HT1080 (cell line): ENCODE results near the gene PRSS21. TPM values are rescaled to one million over a fixed set of nuclear protein-coding genes. Genes with fewer than 3 reads are reported as not detected.

Experiments used
- DNase-seq: peaks from one replicate; pipeline ENCODE4 v3.0.0-alpha.2; 2015; ENCODE audit warnings: low read depth
- total RNA-seq: library from RNA; depleted of rRNA; stranded (reverse); fragments of >200 nt; shearing (Covaris generic); gene quantifications from 2 replicates; pipeline ENCODE4 v1.2.3, GENCODE V29; 2014

The PRSS21 gene
- total RNA-seq, 1 experiment from 2014 or later: not detected

DNA sequence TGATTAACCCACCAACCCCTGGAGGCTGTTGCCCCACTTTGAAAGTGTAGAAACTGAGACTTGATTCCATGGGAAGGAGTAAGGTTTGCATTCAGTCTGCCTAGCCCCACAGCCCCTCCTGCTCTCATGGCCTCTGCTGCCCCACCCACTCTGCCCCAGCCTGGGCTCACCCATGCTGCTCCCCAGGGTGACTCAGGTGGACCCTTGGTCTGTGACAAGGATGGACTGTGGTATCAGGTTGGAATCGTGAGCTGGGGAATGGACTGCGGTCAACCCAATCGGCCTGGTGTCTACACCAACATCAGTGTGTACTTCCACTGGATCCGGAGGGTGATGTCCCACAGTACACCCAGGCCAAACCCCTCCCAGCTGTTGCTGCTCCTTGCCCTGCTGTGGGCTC is 12.3 kb upstream of the PRSS21 start:
- no peak for DNase-seq

DNA sequence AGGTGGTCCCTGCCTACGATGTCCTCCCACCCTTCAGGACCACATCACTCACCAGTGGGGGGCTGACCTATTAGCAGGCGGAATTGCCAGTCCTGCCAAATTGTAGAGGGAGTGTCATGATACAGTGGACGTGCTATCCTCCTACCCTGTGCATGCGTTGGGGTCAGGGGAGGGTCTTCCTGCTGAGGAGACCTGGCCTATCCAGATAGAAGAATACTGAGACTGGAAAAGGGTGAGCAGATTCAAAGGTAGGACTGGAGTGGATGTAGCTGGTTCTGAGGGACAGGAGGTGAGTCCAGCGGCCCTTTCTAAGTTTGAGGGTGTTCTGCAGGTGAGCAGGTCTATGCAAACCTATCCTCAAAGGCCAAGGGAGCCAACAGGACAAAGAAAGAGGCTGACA is 10.8 kb upstream of the PRSS21 start:
- no peak for DNase-seq

DNA sequence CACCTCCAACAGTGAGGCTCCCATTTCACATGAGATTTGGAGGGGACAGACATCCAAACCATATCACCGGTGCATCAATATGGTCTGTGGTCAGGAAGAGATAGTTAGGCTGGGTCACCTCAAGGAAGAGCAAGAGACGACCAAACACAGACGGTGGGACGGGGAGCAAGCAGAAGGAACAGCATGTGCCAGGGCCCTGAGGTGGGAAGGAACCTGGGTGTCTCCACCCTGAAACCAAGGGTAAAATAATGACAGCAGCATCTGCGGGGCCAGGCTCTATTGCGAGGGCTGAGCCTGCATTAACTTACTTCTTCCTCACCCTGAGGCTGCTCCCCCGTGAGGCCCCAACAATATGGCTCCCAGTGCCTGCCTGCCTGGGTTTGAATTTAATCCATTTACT is 8.9 kb upstream of the PRSS21 start:
- DNase-seq: no peak

DNA sequence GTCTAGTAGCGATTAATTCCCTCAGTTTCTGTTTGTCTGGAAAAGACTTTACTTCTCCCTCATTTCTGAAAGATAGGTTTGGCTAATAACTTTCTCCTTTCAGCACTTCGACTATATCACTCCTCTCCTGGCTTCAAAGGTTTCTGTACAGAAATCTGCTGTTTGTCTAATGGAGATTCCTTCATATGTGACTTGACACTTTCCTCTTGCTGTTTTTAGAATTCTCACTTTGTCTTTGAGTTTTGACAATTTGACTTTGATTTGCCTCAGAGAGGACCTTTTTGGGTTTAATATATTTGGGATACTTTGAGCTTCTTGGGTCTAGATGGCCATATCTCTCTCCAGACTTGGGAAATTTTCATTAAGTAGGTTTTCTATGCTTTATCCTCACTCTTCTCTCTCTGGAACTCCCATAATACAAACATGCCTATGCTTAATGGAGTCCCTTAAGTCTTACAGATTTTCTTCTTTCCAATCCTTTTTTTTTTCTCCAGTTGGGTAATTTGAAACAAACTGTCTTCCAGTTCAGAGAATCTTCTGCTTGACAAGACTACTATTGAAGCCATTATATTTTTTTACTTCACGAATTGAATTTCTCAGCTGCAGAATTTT is 7.8 kb upstream of the PRSS21 start:
- DNase-seq: no peak

DNA sequence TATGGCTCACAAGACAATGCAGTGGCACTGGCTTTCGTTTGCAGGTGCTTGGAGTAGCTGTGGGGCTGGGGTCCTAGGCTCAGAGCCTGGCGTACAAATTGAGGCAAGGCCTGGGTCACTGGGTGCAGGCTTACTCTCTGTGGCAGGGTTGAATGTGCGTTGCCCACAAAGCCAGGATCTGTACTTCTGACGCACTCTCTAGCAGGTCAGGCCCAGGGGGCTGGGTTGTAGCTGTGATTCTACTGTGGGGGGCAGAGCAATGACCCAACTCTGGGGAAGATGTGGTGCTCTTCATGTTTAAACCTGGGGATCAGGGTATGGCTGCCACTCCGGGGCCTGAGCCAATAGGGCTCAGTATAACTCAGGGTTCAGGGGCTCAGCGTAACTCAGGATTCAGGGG is 6.4 kb upstream of the PRSS21 start:
- DNase-seq: no peak

DNA sequence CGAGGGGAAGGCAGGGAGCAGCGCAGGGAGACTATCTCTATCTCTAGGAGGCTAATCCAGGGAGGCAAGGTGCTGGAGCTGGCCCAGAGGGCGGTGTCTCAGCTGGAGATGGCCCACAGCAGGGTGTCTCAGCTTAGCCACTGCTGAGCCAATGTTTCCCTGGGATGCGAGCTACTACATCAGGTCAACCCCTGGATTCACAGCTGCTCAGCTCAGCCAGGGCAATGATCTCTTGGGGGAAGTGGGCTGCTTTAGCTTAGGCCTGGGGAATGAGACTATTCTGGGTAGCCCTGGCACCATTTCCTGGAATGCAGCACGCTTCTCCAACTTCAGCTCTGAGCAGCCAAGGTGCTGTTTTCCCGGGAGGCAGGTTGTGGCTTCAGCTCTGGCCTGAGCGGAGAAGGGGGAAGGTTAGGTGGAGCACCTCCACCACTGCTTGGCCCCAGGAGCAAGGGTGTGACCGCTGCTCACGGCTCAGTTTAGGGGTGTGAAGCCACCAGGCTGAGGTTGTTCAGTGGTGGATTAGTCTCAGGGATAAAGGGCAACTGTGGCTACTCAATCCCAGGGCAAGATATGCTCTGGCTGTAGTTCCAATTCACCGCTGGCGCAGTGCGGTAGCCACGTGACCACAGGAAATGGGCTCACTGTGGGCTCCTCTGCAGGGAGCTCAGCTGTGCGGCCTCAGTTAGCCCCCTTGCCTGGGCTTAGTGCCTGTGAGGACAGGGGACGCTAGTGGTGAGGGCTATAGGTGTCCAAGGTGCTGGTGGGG is 5.2 kb upstream of the PRSS21 start:
- no peak for DNase-seq

DNA sequence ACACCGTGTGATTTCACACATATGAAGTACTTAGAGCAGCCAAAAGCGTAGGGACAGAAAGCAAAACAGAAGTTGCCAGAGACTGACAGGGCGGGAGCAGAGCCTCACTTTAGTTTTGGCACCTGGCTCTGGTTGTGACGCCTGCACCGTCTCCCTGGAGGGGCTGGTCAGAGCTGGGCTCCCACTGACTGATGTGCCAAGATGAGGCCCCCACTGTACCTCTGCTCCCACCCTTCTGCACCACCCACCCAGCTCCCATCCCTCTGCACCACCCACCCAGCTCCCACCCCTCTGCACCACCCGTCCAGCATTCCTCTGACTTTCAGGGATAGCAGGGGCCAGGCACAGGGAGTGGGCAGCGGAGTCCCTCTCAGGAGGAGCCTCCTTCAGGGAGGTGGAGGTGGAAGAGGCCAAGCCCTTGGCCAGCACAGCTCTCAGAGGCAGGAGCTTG is 3.2 kb upstream of the PRSS21 start:
- DNase-seq: no peak

DNA sequence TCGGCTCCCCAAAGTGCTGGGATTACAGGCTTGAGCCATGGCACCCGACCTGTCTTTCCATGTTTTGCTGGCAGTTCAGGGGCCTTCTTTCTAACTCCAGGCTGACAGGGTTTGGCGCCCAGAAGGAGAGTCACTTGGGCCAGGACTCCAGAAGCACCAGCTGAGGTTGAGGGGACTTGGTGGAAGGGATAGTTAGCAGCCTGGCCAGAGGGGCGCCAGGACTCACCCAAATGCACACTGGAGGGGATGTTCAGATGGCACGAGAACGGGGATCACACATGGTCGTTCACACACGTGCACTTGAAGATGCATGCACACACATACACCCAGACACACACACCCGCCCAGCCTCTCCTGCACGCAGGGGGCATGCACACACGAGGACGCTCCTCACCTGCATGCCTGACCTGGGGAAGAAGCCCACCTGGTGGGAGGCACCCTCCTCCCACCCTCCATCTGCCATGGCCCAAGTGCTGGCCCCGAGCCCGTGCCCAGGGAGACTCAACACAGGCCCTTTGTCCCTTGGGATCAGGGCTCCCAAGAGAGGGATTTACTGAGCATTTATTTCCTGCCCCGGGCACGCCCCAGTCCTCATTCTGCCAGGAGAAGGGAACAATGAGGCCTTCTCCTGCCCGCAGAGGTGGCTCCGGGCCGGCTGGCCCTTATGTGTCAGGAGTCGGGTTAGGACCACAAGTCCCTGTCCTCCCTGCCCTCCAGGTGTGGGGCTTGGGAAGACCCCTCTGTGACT is 2.3 kb upstream of the PRSS21 start:
- DNase-seq: no peak

DNA sequence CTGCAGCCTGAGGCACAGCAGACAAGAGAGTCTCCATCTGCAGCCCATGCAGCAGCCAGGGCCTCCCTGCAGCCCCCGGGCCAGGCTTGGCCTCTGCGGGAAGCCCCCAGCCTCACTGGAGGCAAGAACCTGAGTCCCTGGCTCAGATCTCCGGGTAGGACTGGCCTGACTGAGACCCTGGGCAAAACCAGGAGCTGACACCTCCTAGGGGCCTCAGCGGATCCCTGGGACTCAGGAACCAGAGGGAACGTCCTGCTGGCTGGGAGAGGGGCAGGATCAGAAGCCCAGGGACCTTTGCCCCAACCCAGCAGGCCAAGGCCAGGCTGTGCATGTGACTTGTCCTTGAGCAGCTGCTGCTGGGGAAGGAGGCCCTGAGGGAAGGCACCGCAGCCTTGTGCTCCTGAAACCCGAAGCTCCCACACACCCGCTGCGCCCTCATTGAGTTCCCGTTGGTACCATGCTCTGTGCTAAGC is 1.7 kb upstream of the PRSS21 start:
- DNase-seq: no peak

DNA sequence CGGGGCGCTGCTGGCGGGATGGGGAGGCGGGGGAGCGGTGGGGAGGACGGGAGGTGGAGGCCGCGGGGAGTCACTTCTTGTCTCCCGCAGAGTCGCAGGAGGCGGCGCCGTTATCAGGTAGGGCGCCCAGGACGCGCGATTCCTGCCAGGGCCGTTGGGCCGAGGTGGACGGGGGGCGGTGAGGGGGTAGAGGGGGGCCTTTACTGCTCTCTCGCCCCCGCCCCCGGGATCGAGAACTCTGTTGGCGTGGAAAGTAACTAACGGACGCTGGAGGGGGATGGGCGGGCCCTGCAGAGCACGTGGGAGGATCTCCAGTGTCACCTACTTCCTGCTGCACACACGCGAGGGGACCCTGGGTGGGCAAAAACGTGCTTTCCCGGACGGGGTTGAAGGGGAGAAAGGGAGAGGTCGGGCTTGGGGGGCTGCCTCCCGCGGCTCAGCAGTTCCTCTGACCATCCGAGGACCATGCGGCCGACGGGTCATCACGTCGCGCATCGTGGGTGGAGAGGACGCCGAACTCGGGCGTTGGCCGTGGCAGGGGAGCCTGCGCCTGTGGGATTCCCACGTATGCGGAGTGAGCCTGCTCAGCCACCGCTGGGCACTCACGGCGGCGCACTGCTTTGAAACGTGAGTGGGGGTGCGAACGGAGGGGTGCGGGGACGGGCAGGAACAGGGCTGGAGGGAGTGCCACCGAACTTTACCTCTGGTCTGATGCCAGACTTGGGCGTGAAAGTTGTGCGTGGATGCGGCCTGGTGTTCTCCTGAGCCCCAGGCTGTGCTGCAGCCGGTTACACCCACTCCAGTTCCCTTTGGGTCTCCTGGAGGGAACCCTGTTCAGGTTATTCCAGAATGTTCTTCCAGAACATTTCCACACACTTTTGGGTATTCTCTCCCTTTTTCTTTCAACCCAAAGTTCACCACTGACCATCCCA is 569 bp downstream of the PRSS21 start:
- DNase-seq: no peak

DNA sequence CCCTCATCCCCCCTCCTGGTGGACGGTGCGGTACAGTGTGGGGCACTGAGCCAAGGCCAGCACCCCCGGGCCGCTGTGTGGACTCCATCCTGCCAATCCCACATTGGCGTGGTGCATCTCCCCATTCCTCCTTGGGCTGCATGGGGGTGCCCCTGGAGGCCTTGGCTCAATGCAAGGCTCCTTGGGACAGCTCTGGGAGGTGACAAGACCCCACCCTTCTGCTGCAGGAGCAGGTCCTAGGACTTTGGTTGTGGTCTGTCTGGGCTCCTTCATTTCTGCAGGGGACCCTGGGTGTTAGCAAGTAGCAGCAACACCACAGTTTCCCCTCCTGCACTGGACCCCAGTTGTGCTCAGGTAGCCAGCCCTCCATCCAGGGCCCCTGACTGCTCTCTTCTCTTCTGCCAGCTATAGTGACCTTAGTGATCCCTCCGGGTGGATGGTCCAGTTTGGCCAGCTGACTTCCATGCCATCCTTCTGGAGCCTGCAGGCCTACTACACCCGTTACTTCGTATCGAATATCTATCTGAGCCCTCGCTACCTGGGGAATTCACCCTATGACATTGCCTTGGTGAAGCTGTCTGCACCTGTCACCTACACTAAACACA is 1.3 kb downstream of the PRSS21 start:
- DNase-seq: no peak

DNA sequence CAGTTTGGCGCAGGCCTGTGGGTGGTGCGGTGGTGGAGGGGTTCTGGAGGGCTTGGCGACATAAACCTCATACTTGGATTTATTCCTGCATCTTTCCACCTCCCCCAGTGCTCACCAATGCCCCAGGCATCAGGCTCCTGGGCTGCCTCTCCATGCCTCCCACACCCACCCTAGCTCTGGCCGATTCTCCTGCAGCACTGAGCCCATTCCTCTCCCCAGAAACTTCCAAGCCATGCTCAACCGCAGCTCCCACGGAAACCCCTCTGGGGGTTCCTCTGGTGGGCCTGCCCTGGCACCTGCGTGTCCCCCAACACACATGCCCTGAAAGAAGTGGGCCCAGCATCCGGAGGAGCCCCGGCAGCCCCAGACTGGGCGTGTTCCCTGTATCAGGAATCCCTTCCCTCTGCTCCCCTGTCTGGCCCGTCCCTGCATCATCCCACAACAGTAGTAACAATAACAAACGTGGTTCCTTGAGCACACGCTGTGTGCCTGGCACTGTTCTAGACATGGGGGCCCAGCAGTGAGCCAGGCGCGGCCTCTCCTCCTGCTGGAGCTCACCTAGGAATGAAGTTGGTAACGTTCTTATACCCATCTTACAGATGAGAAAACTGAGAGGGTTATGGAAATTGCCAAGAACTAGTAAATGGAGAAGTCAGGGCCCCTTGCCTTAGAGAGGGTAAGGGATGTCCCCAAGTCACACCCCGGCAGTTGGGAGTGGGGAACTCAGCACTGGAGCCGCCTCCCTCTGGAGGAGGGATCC is 2.3 kb downstream of the PRSS21 start:
- DNase-seq: no peak

DNA sequence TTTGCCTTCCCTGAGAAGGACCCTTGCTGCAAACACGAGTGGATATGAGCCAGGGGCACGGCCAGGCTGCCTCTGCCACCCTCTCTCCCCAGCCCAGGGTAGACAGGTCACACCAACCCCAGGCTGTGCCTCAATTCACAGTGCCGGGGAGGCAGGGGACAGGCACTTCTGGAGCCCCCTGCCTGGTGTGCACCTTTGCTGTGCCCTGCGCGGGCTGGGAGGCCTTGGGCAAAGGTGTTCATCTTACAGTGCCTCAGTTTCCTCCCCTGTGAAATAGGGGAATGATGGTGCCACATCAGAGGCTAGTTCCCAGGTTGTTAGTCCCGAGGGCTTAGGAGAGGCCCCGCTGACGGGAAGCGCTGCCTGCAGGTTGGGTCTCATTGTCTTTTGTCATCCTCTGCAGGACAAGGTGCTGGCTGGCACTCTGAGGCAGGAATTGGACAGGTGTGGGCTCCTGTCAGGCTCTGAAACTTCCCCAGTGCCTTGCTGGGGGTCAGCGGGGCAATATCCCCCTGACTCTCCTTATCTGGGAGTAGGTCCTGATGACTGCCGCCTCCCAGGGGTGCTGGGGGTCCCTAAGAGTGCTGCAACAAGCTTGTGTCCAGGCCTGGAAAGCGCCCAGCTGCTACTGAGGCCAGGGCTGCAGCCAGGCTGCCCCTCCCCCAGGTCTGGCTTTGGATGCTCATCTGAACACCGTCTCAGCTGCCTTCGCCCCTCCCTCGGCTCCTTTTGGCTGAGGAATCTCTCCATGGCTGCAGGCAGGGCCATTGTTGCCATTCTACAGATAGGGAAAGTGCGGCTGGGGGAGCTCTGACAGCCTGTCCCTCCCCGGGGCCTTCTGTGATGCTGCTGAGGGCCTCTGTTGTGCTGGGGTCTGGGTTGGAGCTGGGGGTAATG is 3.1 kb downstream of the PRSS21 start:
- DNase-seq: no peak

DNA sequence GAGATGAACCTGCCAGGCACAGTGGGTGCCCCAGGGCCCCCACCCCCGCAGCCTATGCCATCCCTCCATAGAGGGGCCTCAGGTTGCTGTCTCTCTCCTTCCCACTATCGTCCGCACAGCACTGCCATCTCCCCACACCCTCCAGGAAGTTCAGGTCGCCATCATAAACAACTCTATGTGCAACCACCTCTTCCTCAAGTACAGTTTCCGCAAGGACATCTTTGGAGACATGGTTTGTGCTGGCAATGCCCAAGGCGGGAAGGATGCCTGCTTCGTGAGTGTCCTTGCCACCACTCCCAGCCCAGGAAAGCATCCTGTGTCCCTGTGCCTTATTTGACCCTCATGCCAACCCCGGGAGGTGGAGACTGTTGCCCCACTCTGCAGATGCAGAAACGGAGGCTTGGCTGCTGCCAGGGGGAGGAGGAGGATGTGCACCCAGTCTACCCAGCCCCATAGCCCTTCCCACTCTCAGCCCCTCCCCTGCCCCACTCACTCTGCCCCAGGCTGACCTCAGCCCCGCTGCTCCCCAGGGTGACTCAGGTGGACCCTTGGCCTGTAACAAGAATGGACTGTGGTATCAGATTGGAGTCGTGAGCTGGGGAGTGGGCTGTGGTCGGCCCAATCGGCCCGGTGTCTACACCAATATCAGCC is 3.9 kb downstream of the PRSS21 start:
- no peak for DNase-seq

DNA sequence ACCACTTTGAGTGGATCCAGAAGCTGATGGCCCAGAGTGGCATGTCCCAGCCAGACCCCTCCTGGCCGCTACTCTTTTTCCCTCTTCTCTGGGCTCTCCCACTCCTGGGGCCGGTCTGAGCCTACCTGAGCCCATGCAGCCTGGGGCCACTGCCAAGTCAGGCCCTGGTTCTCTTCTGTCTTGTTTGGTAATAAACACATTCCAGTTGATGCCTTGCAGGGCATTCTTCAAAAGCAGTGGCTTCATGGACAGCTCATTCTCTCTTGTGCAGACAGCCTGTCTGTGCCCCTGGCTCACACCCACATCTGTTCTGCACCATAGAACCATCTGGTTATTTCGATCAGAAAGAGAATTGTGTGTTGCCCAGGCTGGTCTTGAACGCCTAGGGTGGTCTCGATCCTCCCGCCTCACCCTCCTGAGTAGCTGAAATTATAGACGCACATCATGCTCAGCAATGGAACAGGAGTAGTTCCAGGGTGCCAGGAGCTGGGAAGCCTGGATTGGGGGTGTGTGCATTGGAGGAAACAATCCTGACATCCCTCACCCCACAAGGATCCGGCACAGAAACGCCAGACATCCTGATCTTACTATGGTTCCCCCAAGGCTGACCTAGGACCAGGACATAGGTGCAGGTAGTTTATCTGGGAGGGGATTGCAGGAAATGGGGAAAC is 4.6 kb downstream of the PRSS21 start:
- no peak for DNase-seq

DNA sequence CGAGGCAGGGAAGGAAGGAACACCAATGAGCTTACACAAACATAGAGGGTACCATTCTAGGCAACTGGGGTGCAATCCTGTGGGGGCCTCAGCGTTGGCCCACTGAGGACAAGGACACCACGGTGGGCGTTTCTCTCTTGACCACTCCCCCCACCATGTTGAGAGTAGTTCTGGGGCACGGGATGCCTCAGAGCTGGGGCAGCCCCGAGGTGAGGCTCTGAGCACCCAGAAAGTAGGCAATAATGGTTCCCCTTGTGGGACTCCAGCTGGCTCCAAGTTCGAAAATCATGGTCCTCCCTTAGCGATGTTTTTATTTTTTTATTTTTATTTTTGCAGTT is 5.1 kb downstream of the PRSS21 start:
- DNase-seq: no peak

DNA sequence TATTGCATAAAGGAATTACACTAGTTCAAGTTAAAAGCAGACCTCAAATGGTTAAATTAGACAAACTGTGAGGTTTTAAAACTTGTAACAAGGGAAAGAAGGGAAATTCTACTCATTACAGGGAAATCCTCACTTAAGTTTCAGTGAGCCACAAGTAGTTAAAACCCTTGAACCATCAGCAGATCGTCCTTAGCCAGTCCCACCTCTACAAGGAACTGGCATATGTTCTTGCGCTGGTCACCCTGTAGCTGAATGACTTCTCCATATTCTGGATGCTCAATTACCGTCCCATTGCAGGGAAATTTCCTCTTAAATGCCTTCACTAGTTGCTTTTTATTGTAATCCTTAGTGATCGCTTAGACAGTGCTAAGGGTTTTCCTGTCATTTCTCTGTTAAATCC is 5.5 kb downstream of the PRSS21 start:
- no peak for DNase-seq

DNA sequence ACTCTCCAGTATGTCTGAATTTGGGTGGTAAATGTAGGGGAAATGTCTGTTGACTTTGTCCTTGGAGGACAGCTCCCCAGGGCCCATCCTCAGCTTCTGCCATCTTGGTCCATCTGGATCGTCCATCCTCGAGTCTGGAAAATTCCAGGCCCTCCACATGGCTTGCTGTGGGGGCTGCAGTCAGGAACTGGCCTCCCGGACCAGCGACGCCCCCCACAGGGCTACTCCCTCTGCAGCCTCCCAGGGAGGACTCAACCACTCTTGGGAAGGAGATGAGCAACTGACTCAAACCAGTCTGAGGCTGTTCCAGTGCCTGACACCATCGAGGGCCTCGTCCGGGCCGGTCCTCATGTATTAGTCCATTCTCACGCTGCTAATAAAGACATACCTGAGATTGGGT is 7.6 kb downstream of the PRSS21 start:
- no peak for DNase-seq
